H1 (cell line): ENCODE results near the gene NAV2. TPM values are rescaled to one million over a fixed set of nuclear protein-coding genes. Genes with fewer than 3 reads are reported as not detected.

Source experiments
- JUND ChIP-seq: IDR thresholded peaks from 2 replicates; pipeline ENCODE4 v1.6.1; 2011; ENCODE audit warnings: mild to moderate bottlenecking, improper control_type of control experiment, low read length
- POLR2A ChIP-seq, 2 experiments: IDR thresholded peaks; 1 replicate in 1 of 2; 2 replicates in 1 of 2; pipeline ENCODE4 v1.6.1; 2011; ENCODE audit warnings: low read depth in 2 of 2, low read length in 2 of 2, mild to moderate bottlenecking in 2 of 2; ENCODE audit errors: control extremely low read depth in 1 of 2
- polyA plus RNA-seq, 7 experiments: library from polyadenylated mRNA; depleted of rRNA in 3 of 7; stranded (reverse) in 5 of 7; unstranded in 2 of 7; fragments of >200 nt in 5 of 7; fragments of 200-250 nt in 2 of 7; gene quantifications; 1 replicate in 5 of 7; 2 replicates in 1 of 7; 4 replicates in 1 of 7; pipeline versions ENCODE4 v1.2.1 to v1.2.3, GENCODE V29; 2011 to 2013; ENCODE audit warnings: missing spikeins in 2 of 7, mixed read lengths in 2 of 7
- total RNA-seq: library from RNA; stranded (reverse); fragmentation: NEBNext Ultra II Directional; extraction: Animal tissue kit (Norgen Biotek cat#: 25700); gene quantifications from 2 replicates; pipeline ENCODE4 v1.2.1, GENCODE V29; 2021

NAV2 gene
- total and polyA plus RNA-seq, 2 of the 8 experiments (the other 6 are each of a cell fraction or from before 2014, with no cell fraction given) = 35.6 to 73.6 TPM

DNA sequence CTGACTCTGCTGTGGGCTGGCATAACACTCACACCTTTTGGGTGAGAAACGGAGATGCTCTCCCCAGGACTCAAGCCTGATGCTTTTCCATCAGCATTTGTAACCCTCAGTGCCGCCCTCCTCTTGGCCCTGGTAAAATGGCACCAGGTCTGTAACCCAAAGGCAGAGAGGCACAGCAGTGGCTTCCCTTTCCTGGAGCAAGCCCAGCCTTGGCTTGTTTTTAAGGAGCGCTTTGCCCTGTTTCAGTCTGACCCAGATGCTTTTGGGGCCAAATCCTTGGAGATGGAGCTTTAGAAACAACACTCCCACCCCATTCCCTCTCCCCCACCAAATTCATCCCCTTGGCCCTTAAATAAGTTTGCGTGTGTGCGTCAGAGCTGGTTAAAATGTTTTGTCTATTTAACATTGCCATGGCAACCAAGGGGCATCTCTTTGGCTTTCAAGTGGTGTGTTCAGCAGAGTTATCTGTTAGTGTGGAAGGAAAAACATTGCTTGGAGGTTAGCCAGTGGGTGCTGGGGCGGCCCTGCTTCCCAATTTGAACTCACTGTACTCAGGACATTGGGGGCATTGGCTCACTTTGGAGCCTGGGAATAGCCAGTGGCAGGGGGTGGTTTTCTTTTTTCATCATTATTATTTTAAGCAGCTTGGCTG, 134.1 kb downstream of the NAV2 start (continued):
- no peak for TF ChIP-seq POLR2A (IDR thresholded peaks at IDR 0.05; ENCODE audit: control extremely low read depth in 1 of 2, low read depth in 2 of 2, low read length in 2 of 2)
- no peak for TF ChIP-seq JUND
